GM21367 (cell line): ENCODE measurements around the gene SLC5A4.
"Not testable (repeated sequence)": the region's sequence is repeated elsewhere in the genome, so short reads cannot be mapped to it uniquely, and the experiment has no call there.

Experiments
- ATAC-seq: cut with Tn5 transposase; IDR thresholded peaks from one replicate; pipeline ENCODE4 v1.9.1; 2021; ENCODE audit not compliant: unreplicated experiment

The SLC5A4 gene

GRCh38 chr22:32255217-32255616 lies at the start of gene SLC5A4:
SLC5A4 (minus strand) TSS chr22:32255347; CDS start chr22:32255329, 18 bp downstream.
- no peak for ATAC-seq

- not testable (repeated sequence) for ATAC-seq
Measured at GRCh38 chr22:32293921-32294320, 38.8 kb upstream of the SLC5A4 start.

- no peak for ATAC-seq
Measured at GRCh38 chr22:32286290-32286840, 31.2 kb upstream of the SLC5A4 start.

GRCh38 chr22:32281072-32281471 lies 25.9 kb upstream of the SLC5A4 start:
- ATAC-seq, result no peak

- ATAC-seq, result not testable (repeated sequence)
Measured at GRCh38 chr22:32275353-32275752, 20.2 kb upstream of the SLC5A4 start.

GRCh38 chr22:32271389-32271788 lies 16.2 kb upstream of the SLC5A4 start:
- ATAC-seq, result no peak

GRCh38 chr22:32270641-32271369 lies 15.7 kb upstream of the SLC5A4 start:
- ATAC-seq, result no peak

- no peak for ATAC-seq
Measured at GRCh38 chr22:32269316-32269715, 14.2 kb upstream of the SLC5A4 start.

- ATAC-seq, result no peak
Measured at GRCh38 chr22:32267011-32267410, 11.9 kb upstream of the SLC5A4 start.

GRCh38 chr22:32265882-32266767 lies 11.0 kb upstream of the SLC5A4 start:
- no peak for ATAC-seq

- ATAC-seq, result not testable (repeated sequence)
Measured at GRCh38 chr22:32263678-32264077, 8.5 kb upstream of the SLC5A4 start.

- no peak for ATAC-seq
Measured at GRCh38 chr22:32261306-32261705, 6.2 kb upstream of the SLC5A4 start.

GRCh38 chr22:32258791-32259190 lies 3.6 kb upstream of the SLC5A4 start:
- no peak for ATAC-seq

- ATAC-seq, result no peak
Measured at GRCh38 chr22:32255726-32256125, 579 bp upstream of the SLC5A4 start.

- ATAC-seq, result no peak
Measured at GRCh38 chr22:32249231-32249630, 5.9 kb downstream of the SLC5A4 start.

GRCh38 chr22:32248276-32248675 lies 6.9 kb downstream of the SLC5A4 start:
- ATAC-seq, result no peak

- no peak for ATAC-seq
Measured at GRCh38 chr22:32246166-32246565, 9.0 kb downstream of the SLC5A4 start.

- ATAC-seq, result no peak
Measured at GRCh38 chr22:32245042-32245441, 10.1 kb downstream of the SLC5A4 start.

- no peak for ATAC-seq
Measured at GRCh38 chr22:32244547-32244946, 10.6 kb downstream of the SLC5A4 start.

GRCh38 chr22:32240461-32240860 lies 14.7 kb downstream of the SLC5A4 start:
- ATAC-seq, result no peak

GRCh38 chr22:32237906-32238305 lies 17.2 kb downstream of the SLC5A4 start:
- no peak for ATAC-seq

GRCh38 chr22:32236970-32237369 lies 18.2 kb downstream of the SLC5A4 start:
- ATAC-seq, result no peak
